Subcutaneous adipose tissue (tissue), 4 donors: Measurements from ENCODE around the gene KDM3B. TPM values are rescaled to one million over a fixed set of nuclear protein-coding genes. Genes with fewer than 3 reads are reported as not detected.

ENCODE experiments used
- CTCF ChIP-seq: fragments of 450-650 bp; IDR thresholded peaks from one replicate; pipeline ENCODE4 v1.5.1; 2016; ENCODE audit warnings: low read depth, mild to moderate bottlenecking, control low read depth, antibody characterized with exemption, moderate library complexity
- total RNA-seq, 4 donors: library from RNA; depleted of rRNA; stranded (reverse); fragments of >200 nt; gene quantifications; one replicate each; pipeline ENCODE4 v1.1.0, GENCODE V29; 2016

Gene KDM3B
- total RNA-seq, 4 donors from 2014 or later: 58.8 to 67.4 (median 62.8) TPM

- no peak for TF ChIP-seq CTCF
Measured at GRCh38 chr5:138364576-138364975, 12.1 kb downstream of the KDM3B start.

GRCh38 chr5:138366632-138367382 is 14.3 kb downstream of the KDM3B start:
- no peak for TF ChIP-seq CTCF

- TF ChIP-seq CTCF: no peak
Measured at GRCh38 chr5:138369261-138369660, 16.8 kb downstream of the KDM3B start.

- TF ChIP-seq CTCF: no peak
Measured at GRCh38 chr5:138369706-138370105, 17.2 kb downstream of the KDM3B start.

- TF ChIP-seq CTCF: no peak
Measured at GRCh38 chr5:138370537-138370936, 18.1 kb downstream of the KDM3B start.

- no peak for TF ChIP-seq CTCF
Measured at GRCh38 chr5:138371454-138371853, 19.0 kb downstream of the KDM3B start.

GRCh38 chr5:138372225-138372624 is 19.7 kb downstream of the KDM3B start:
- TF ChIP-seq CTCF: no peak
